Endothelial cell of umbilical vein (primary cell): ENCODE measurements around the gene G6PC1. TPM values are rescaled to one million over a fixed set of nuclear protein-coding genes. Genes with fewer than 3 reads are reported as not detected.
"Not testable (repeated sequence)": the region's sequence is repeated elsewhere in the genome, so short reads cannot be mapped to it uniquely, and the experiment has no call there.

Source experiments
- BruUV-seq: library from RNA; stranded (reverse); fragments of 400-500 nt; replicated peaks from 2 replicates; lab custom pipeline; 2021; lab: Mats Ljungman, UMichigan
- CTCF ChIA-PET: fragments of 300-600, 350-600 bp; sonication (Branson Sonifier 250); formaldehyde crosslinking; loops from one replicate; lab custom pipeline; 2021; ENCODE audit warnings: antibody characterized with exemption, inconsistent platforms; lab: Charles Lee
- POLR2A ChIA-PET: fragments of 300-600, 350-600 bp; sonication (Branson Sonifier 250); formaldehyde crosslinking; loops from one replicate; lab custom pipeline; 2021; ENCODE audit warnings: antibody characterized with exemption, inconsistent platforms; lab: Charles Lee
- DNase-seq: peaks from one replicate; pipeline ENCODE4 v3.0.0-alpha.2; 2011; ENCODE audit warnings: low read depth, low spot score
- FAIRE-seq: peaks from 2 replicates; lab custom pipeline; 2011; peaks lifted over from hg19 to GRCh38; lab: Jason Lieb, UNC
- H2AFZ ChIP-seq: 2 replicates; pipeline ENCODE4 v1.6.0; 2012; ENCODE audit warnings: low read depth, low read length, control low read depth, inconsistent platforms
- H3K27ac ChIP-seq: 2 replicates; pipeline ENCODE4 v1.5.1; 2011; ENCODE audit warnings: low read depth, mild to moderate bottlenecking, control low read depth, low read length, moderate library complexity; ENCODE audit not compliant: insufficient read depth
- H3K27me3 ChIP-seq, 2 experiments: 2 replicates each; pipeline versions ENCODE4 v1.6.0 to v1.6.1; 2011; ENCODE audit warnings: low read length in 2 of 2, mixed read lengths in 1 of 2; ENCODE audit not compliant: control insufficient read depth in 2 of 2, insufficient read depth in 2 of 2
- H3K36me3 ChIP-seq, 2 experiments: 2 replicates in 1 of 2; 3 replicates in 1 of 2; pipeline ENCODE4 v1.5.1; 2011; ENCODE audit warnings: low read length in 2 of 2, mild to moderate bottlenecking in 1 of 2, moderate library complexity in 1 of 2; ENCODE audit not compliant: control insufficient read depth in 2 of 2, insufficient read depth in 2 of 2; ENCODE audit errors: extremely low read depth in 1 of 2
- H3K4me1 ChIP-seq: 3 replicates; pipeline ENCODE4 v1.5.1; 2011; ENCODE audit warnings: mild to moderate bottlenecking, low read length; ENCODE audit not compliant: control insufficient read depth, insufficient read depth; ENCODE audit errors: extremely low read depth
- H3K4me2 ChIP-seq: 2 replicates; pipeline ENCODE4 v1.6.1; 2011; ENCODE audit warnings: low read length, control low read depth, mixed read lengths; ENCODE audit not compliant: insufficient read depth
- H3K4me3 ChIP-seq, 3 experiments: fragments of 200-600 bp in 1 of 3; sonication (generic), shearing (Covaris generic) in 1 of 3; replicated peaks in 1 of 3; 2 replicates each; pipeline ENCODE4 v1.5.1; 2011 to 2016; ENCODE audit warnings: control low read depth in 3 of 3, low read length in 3 of 3, mild to moderate bottlenecking in 2 of 3, inconsistent platforms in 1 of 3, low read depth in 1 of 3, moderate library complexity in 1 of 3; ENCODE audit not compliant: insufficient read depth in 1 of 3
- H3K79me2 ChIP-seq: 2 replicates; pipeline ENCODE4 v1.6.0; 2012; ENCODE audit warnings: low read length, inconsistent platforms; ENCODE audit not compliant: control insufficient read depth, insufficient read depth
- H3K9ac ChIP-seq: replicated peaks from 2 replicates; pipeline ENCODE3; 2011; ENCODE audit warnings: low read length, control low read depth; ENCODE audit not compliant: insufficient read depth; ENCODE audit errors: extremely low read depth
- H3K9me1 ChIP-seq: replicated peaks from 3 replicates; pipeline ENCODE4 v1.6.0; 2011; ENCODE audit warnings: mild to moderate bottlenecking, low read length; ENCODE audit not compliant: control insufficient read depth, insufficient read depth; ENCODE audit errors: extremely low read depth
- H3K9me3 ChIP-seq: replicated peaks from 2 replicates; pipeline ENCODE4 v1.5.1; 2012; ENCODE audit warnings: low read length, inconsistent platforms; ENCODE audit not compliant: control insufficient read depth, insufficient read depth
- H4K20me1 ChIP-seq: replicated peaks from 2 replicates; pipeline ENCODE3; 2011; ENCODE audit warnings: mild to moderate bottlenecking, low read length; ENCODE audit not compliant: control insufficient read depth, insufficient read depth; ENCODE audit errors: extremely low read depth
- GATA2 ChIP-seq: IDR thresholded peaks from 2 replicates; pipeline ENCODE4 v1.7.0; 2011; ENCODE audit warnings: low read depth, mild to moderate bottlenecking, moderate library complexity, mixed read lengths, low read length; ENCODE audit not compliant: insufficient read length, insufficient read depth
- JUN ChIP-seq: IDR thresholded peaks from 2 replicates; pipeline ENCODE4 v1.6.1; 2011; ENCODE audit warnings: borderline replicate concordance, low read depth; ENCODE audit not compliant: insufficient read length, insufficient read depth
- dilution Hi-C: fragments of 300-500 bp; cut with MboI; formaldehyde crosslinking; loops from one replicate; pipeline ENCODE4 v1.15.0; 2019; ENCODE audit warnings: low sequenced_read_pairs; ENCODE audit not compliant: extremely low pct_ligation_motif_present
- intact Hi-C: fragments of 100-400 bp; cut with micrococcal nuclease; formaldehyde crosslinking; loops from one replicate; pipeline ENCODE4 v1.10.0; 2022
- polyA plus RNA-seq, 4 experiments: library from polyadenylated mRNA; depleted of rRNA in 3 of 4; stranded (reverse) in 3 of 4; unstranded in 1 of 4; fragments of >200 nt; gene quantifications; 2 replicates each; pipeline versions ENCODE4 v1.2.1 to v1.2.3, GENCODE V29; 2011 to 2012; ENCODE audit warnings: missing spikeins in 1 of 4
- total RNA-seq: library from RNA; stranded (reverse); gene quantifications from 2 replicates; pipeline ENCODE4 v1.2.3, GENCODE V29; 2021

Gene G6PC1
- total and polyA plus RNA-seq, 2 donors (not counting 3 experiments of a cell fraction or from before 2014, with no cell fraction given), result not detected

- H3K9me3 ChIP-seq, result no peaks in the 10 kb centered on the region
- H3K9ac ChIP-seq, result no peak overlapping the region
- dilution Hi-C loops (no loop called here), intact Hi-C loops (no loop called here)
- H4K20me1 ChIP-seq, result no peaks in the 10 kb centered on the region
- POLR2A ChIA-PET, result no interaction called here
- no peaks in the 10 kb centered on the region for H3K9me1 ChIP-seq
- H3K27me3 ChIP-seq, result peaks cover 0 to 2% of the 10 kb centered on the region in 2 experiments
- FAIRE-seq (no peak), DNase-seq (no peak)
- no peaks in the 10 kb centered on the region for H3K4me1 ChIP-seq
- CTCF ChIA-PET, result no interaction called here
- no peaks in the 10 kb centered on the region for H3K79me2 ChIP-seq
- no peak overlapping the region for H3K4me2 ChIP-seq
- no peak for TF ChIP-seq JUN
- no peak overlapping the region for H3K4me3 ChIP-seq
- H3K36me3 ChIP-seq, result no peaks in the 10 kb centered on the region
- no TSS peak for BruUV-seq
- no peak overlapping the region for H3K27ac ChIP-seq
- no peak overlapping the region for H2AFZ ChIP-seq
These were observed 28.2 kb upstream of the G6PC1 start for GRCh38 chr17:42872251-42872965.

- TF ChIP-seq GATA2, result no peak
- no peak overlapping the region for H3K4me3 ChIP-seq
- no peak overlapping the region for H3K27ac ChIP-seq
- no peak overlapping the region for H3K4me2 ChIP-seq
- H3K9me1 ChIP-seq, result no peaks in the 10 kb centered on the region
- H3K36me3 ChIP-seq, result no peaks in the 10 kb centered on the region
- dilution Hi-C loops (no loop called here), intact Hi-C loops (no loop called here)
- CTCF ChIA-PET, result no interaction called here
- no peaks in the 10 kb centered on the region for H3K79me2 ChIP-seq
- no peaks in the 10 kb centered on the region for H4K20me1 ChIP-seq
- DNase-seq (no peak), FAIRE-seq (no peak)
- no peaks in the 10 kb centered on the region for H3K9me3 ChIP-seq
- peaks cover 0 to 3% of the 10 kb centered on the region in 2 experiments for H3K27me3 ChIP-seq
- POLR2A ChIA-PET, result no interaction called here
- BruUV-seq, result no TSS peak
- H3K9ac ChIP-seq, result no peak overlapping the region
- H3K4me1 ChIP-seq, result no peaks in the 10 kb centered on the region
- no peak overlapping the region for H2AFZ ChIP-seq
These were observed 27.3 kb upstream of the G6PC1 start for GRCh38 chr17:42873315-42873714.

GRCh38 chr17:42873932-42874695 is 26.5 kb upstream of the G6PC1 start:
- H3K36me3 ChIP-seq, dilution Hi-C loops, H3K4me2 ChIP-seq, H3K27ac ChIP-seq, H2AFZ ChIP-seq, H3K79me2 ChIP-seq, BruUV-seq, H4K20me1 ChIP-seq, H3K9me3 ChIP-seq, H3K27me3 ChIP-seq, H3K9ac ChIP-seq, FAIRE-seq, H3K4me1 ChIP-seq, H3K4me3 ChIP-seq, CTCF ChIA-PET, DNase-seq, intact Hi-C loops, POLR2A ChIA-PET, H3K9me1 ChIP-seq: not testable (repeated sequence)
